ENCODE measurements around the gene DYNC2LI1. TPM values are rescaled to one million over a fixed set of nuclear protein-coding genes. Genes with fewer than 3 reads are reported as not detected.

The DYNC2LI1 gene
- polyA plus RNA-seq, 1 donor (not counting 4 experiments of a cell fraction or from before 2014, with no cell fraction given), result 29.9 TPM

DNA sequence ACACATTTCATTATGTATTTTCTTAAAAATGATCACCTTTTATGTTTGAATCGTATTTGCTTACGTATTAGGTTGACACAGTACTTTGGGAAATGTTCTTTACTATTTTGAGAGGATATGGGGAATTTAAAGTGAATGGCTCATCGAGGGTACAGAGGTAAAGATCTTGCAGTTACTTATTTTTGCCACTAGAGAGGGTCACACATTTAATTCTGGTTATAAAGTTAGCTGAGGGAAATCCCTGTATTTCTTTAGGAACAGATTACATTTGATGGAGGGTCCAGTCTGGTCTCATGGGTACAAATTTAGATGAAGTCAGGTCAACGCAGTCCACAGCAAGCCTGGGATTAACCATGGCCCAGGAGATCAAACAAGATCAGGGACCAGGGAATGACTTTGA lies 24.5 kb downstream of the DYNC2LI1 start:
- H3K79me2 ChIP-seq (ENCODE audit: control insufficient read depth, insufficient read depth, low read length), result no peaks in the 10 kb centered on the region
- no peak overlapping the region for H2AFZ ChIP-seq (ENCODE audit: control insufficient read depth, low read length)
- H3K4me3 ChIP-seq (ENCODE audit: control insufficient read depth in 2 of 3, extremely low read depth in 1 of 3, insufficient read depth in 2 of 3, low read depth in 1 of 3, low read length in 3 of 3), result no peak overlapping the region
- no peaks in the 10 kb centered on the region for H3K27me3 ChIP-seq (ENCODE audit: control insufficient read depth, extremely low read depth, insufficient read depth, low read length)
- no peaks in the 10 kb centered on the region for H4K20me1 ChIP-seq (ENCODE audit: control insufficient read depth, extremely low read depth, insufficient read depth, low read length)
- H3K4me1 ChIP-seq (ENCODE audit: control insufficient read depth, extremely low read depth, insufficient read depth, low read length), result no peaks in the 10 kb centered on the region
- H3K9me1 ChIP-seq (ENCODE audit: control insufficient read depth, extremely low read depth, insufficient read depth, low read length), result no peaks in the 10 kb centered on the region
- TF ChIP-seq CTCF (optimal IDR thresholded peaks at IDR 0.05 in 1 of 3, IDR thresholded peaks at IDR 0.05 in 1 of 3, conservative IDR thresholded peaks at IDR 0.05 in 1 of 3; ENCODE audit: extremely low read depth in 1 of 3, insufficient read depth in 2 of 3, low read length in 3 of 3), result no peak
- TF ChIP-seq EZH2 (IDR thresholded peaks at IDR 0.05; ENCODE audit: low read length), result no peak
- FAIRE-seq, result peak; percentile 59
- no peak overlapping the region for H3K4me2 ChIP-seq (ENCODE audit: control insufficient read depth, extremely low read depth, insufficient read depth, low read depth, low read length)
- no peak for DNase-seq (ENCODE audit: low read depth, low spot score)
- no peaks in the 10 kb centered on the region for H3K9me3 ChIP-seq (ENCODE audit: control insufficient read depth, low read depth, low read length)
- no peak overlapping the region for H3K27ac ChIP-seq (ENCODE audit: control insufficient read depth, insufficient read depth, low read length)
- no peak overlapping the region for H3K9ac ChIP-seq (ENCODE audit: control insufficient read depth, extremely low read depth, insufficient read depth, low read length)
- dilution Hi-C loops (cut with MboI; ENCODE audit: extremely low pct_ligation_motif_present, low sequenced_read_pairs), result no loop called here
- H3K36me3 ChIP-seq (ENCODE audit: control insufficient read depth in 2 of 2, extremely low read depth in 1 of 2, insufficient read depth in 2 of 2, low read length in 2 of 2), result peaks cover 0 to 4% of the 10 kb centered on the region in 2 experiments

DNA sequence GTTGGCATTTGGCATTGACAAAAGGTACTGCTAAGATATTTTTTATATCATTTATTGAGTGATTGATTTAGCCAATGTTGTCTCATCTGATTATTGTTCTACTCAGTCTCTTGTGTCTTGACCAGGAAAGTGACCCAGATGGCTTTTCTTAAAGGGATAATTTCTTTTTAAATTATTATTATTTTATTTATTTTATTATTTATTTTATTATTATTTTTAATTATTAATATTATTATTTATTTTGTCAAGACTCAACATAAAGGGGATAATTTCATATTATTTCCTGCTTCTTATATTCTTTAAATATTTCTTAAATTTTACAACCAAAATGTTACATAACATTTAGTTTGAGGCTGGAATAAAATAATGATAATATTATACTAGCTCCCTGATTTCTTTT lies 27.1 kb downstream of the DYNC2LI1 start:
- Histone ChIP-seq H3K27me3 (ENCODE audit: control insufficient read depth, extremely low read depth, insufficient read depth, low read length) (no peaks in the 10 kb centered on the region), H3K4me1 (ENCODE audit: control insufficient read depth, extremely low read depth, insufficient read depth, low read length) (no peaks in the 10 kb centered on the region), H3K4me3 (ENCODE audit: control insufficient read depth in 2 of 3, extremely low read depth in 1 of 3, insufficient read depth in 2 of 3, low read depth in 1 of 3, low read length in 3 of 3) (no peak overlapping the region), H4K20me1 (ENCODE audit: control insufficient read depth, extremely low read depth, insufficient read depth, low read length) (no peaks in the 10 kb centered on the region), H3K9me1 (ENCODE audit: control insufficient read depth, extremely low read depth, insufficient read depth, low read length) (no peaks in the 10 kb centered on the region), H3K9me3 (ENCODE audit: control insufficient read depth, low read depth, low read length) (no peaks in the 10 kb centered on the region), H2AFZ (ENCODE audit: control insufficient read depth, low read length) (no peak overlapping the region), H3K4me2 (ENCODE audit: control insufficient read depth, extremely low read depth, insufficient read depth, low read depth, low read length) (no peak overlapping the region), H3K9ac (ENCODE audit: control insufficient read depth, extremely low read depth, insufficient read depth, low read length) (no peak overlapping the region), H3K36me3 (ENCODE audit: control insufficient read depth in 2 of 2, extremely low read depth in 1 of 2, insufficient read depth in 2 of 2, low read length in 2 of 2) (peaks cover 0 to 7% of the 10 kb centered on the region in 2 experiments), H3K79me2 (ENCODE audit: control insufficient read depth, insufficient read depth, low read length) (no peaks in the 10 kb centered on the region), H3K27ac (ENCODE audit: control insufficient read depth, insufficient read depth, low read length) (no peak overlapping the region)
- no peak for TF ChIP-seq EZH2 (IDR thresholded peaks at IDR 0.05; ENCODE audit: low read length)
- no peak for TF ChIP-seq CTCF (optimal IDR thresholded peaks at IDR 0.05 in 1 of 3, IDR thresholded peaks at IDR 0.05 in 1 of 3, conservative IDR thresholded peaks at IDR 0.05 in 1 of 3; ENCODE audit: extremely low read depth in 1 of 3, insufficient read depth in 2 of 3, low read length in 3 of 3)
- no peak for FAIRE-seq
- dilution Hi-C loops (cut with MboI; ENCODE audit: extremely low pct_ligation_motif_present, low sequenced_read_pairs), result no loop called here
- DNase-seq (ENCODE audit: low read depth, low spot score), result no peak
